Measurements from ENCODE around the gene PSMD2.
A peak's percentile ranks its signal among the peaks of the same experiment; 100 is the strongest.
"Not testable (repeated sequence)": the region's sequence is repeated elsewhere in the genome, so short reads cannot be mapped to it uniquely, and the experiment has no call there.

The PSMD2 gene

GRCh38 chr3:184298759-184299487 lies at the start of gene PSMD2:
Gene PSMD2 (plus strand): TSS chr3:184299241. CDS start chr3:184299267, 26 bp downstream.
- peak; percentile 99 for DNase-seq

- DNase-seq: peak; percentile 99
Measured at GRCh38 chr3:184249412-184250166, 49.5 kb upstream of the PSMD2 start, which contains the start of gene EEF1AKMT4. Gene EEF1AKMT4 (plus strand): TSS chr3:184249672. CDS start chr3:184249695, 23 bp downstream.

GRCh38 chr3:184250167-184250828 lies 48.7 kb upstream of the PSMD2 start:
- peak; percentile 97 for DNase-seq

GRCh38 chr3:184255291-184256039 lies 43.6 kb upstream of the PSMD2 start:
- no peak for DNase-seq

- DNase-seq: no peak
Measured at GRCh38 chr3:184257083-184257915, 41.7 kb upstream of the PSMD2 start.

- DNase-seq: no peak
Measured at GRCh38 chr3:184258926-184259325, 40.1 kb upstream of the PSMD2 start.

GRCh38 chr3:184259396-184259877 lies 39.6 kb upstream of the PSMD2 start:
- DNase-seq: no peak

- peak; percentile 57 for DNase-seq
Measured at GRCh38 chr3:184259878-184260723, 38.9 kb upstream of the PSMD2 start.

GRCh38 chr3:184260724-184261269 lies 38.2 kb upstream of the PSMD2 start:
- no peak for DNase-seq

GRCh38 chr3:184261270-184261853 lies 37.7 kb upstream of the PSMD2 start, which contains the start of gene CAMK2N2:
Gene CAMK2N2 (minus strand): TSS chr3:184261553. CDS start chr3:184261285, 268 bp downstream.
- peak; percentile 60 for DNase-seq

- DNase-seq: peak; percentile 55
Measured at GRCh38 chr3:184261854-184262763, 36.9 kb upstream of the PSMD2 start.

GRCh38 chr3:184262764-184263179 lies 36.3 kb upstream of the PSMD2 start:
- DNase-seq: no peak

GRCh38 chr3:184267249-184267648 lies 31.8 kb upstream of the PSMD2 start:
- DNase-seq: not testable (repeated sequence)

GRCh38 chr3:184272269-184272668 lies 26.8 kb upstream of the PSMD2 start:
- DNase-seq: no peak

- no peak for DNase-seq
Measured at GRCh38 chr3:184275381-184275701, 23.7 kb upstream of the PSMD2 start.

- no peak for DNase-seq
Measured at GRCh38 chr3:184275961-184276910, 22.8 kb upstream of the PSMD2 start, which contains the start of gene ECE2. Gene ECE2 (plus strand): TSS chr3:184276022. CDS start chr3:184276154, 132 bp downstream.

- no peak for DNase-seq
Measured at GRCh38 chr3:184277366-184277765, 21.7 kb upstream of the PSMD2 start.

All from hematopoietic multipotent progenitor cell treated with erythropoietin and hydrocortisone succinate and interleukin-3 and kit ligand, for 6 days (in vitro differentiated cells).